Measurements from ENCODE around the gene FAF1. TPM values are rescaled to one million over a fixed set of nuclear protein-coding genes. Genes with fewer than 3 reads are reported as not detected.
"Not testable (repeated sequence)": the region's sequence is repeated elsewhere in the genome, so short reads cannot be mapped to it uniquely, and the experiment has no call there.

The FAF1 gene
- total RNA-seq, 2 experiments from 2014 or later: 43.5 to 44.0 TPM

DNA sequence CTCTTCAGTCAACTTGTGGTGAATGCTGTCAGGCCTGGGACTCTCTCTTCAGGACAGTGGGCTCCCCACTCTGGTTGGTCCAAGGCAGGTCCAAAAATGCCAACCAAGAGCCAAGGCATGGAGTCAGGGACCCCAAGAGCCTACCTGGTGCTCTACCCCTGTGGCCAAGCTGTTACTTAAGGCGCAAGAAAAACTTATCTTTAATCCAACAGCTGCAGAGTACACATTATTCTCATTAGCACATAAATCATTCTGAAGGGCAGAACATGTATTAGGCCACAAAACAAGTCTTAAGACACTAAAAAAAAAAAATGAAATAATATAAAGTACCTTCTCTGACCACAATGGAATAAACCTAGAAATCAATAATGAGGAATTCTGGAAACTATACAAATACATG is 65.7 kb downstream of the FAF1 start:
- CTCF ChIA-PET: interaction anchor here (0.7 kb wide), 1 partner anchor 1069 kb away, joined by 4 read pairs; no protein-coding TSS in a partner anchor
- H3K27me3 ChIP-seq (ENCODE audit: control insufficient read depth in 1 of 2, insufficient read depth in 2 of 2, low read length in 2 of 2): no peaks in the 10 kb centered on the region
- Mint-ChIP-seq H3K27ac (no peak overlapping the region), H3K4me3 (no peak overlapping the region), H3K4me1 (ENCODE audit: low read depth) (peaks cover 41% of the 10 kb centered on the region), H3K36me3 (ENCODE audit: low read depth) (peaks cover 25% of the 10 kb centered on the region), H3K27me3 (no peaks in the 10 kb centered on the region), H3K9me3 (peaks cover 6% of the 10 kb centered on the region)
- TF ChIP-seq, protein P1, sequence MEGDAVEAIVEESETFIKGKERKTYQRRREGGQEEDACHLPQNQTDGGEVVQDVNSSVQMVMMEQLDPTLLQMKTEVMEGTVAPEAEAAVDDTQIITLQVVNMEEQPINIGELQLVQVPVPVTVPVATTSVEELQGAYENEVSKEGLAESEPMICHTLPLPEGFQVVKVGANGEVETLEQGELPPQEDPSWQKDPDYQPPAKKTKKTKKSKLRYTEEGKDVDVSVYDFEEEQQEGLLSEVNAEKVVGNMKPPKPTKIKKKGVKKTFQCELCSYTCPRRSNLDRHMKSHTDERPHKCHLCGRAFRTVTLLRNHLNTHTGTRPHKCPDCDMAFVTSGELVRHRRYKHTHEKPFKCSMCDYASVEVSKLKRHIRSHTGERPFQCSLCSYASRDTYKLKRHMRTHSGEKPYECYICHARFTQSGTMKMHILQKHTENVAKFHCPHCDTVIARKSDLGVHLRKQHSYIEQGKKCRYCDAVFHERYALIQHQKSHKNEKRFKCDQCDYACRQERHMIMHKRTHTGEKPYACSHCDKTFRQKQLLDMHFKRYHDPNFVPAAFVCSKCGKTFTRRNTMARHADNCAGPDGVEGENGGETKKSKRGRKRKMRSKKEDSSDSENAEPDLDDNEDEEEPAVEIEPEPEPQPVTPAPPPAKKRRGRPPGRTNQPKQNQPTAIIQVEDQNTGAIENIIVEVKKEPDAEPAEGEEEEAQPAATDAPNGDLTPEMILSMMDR (IDR thresholded peaks at IDR 0.05): no peak
- H3K9me3 ChIP-seq (ENCODE audit: control insufficient read depth in 1 of 2, insufficient read depth in 1 of 2, low read length in 2 of 2): peaks cover 0 to 4% of the 10 kb centered on the region in 2 experiments
- POLR2A ChIA-PET: no interaction called here
- H3K36me3 ChIP-seq (ENCODE audit: insufficient read depth, low read length): no peaks in the 10 kb centered on the region
- DNase-seq (no peak), ATAC-seq (ENCODE audit: poor library complexity) (no peak)
- intact Hi-C loops (cut with DNase I, micrococcal nuclease): no loop called here
- H3K4me1 ChIP-seq (ENCODE audit: insufficient read depth, low read length): no peaks in the 10 kb centered on the region
- H3K4me3 ChIP-seq (ENCODE audit: low read length): no peak overlapping the region
- H3K27ac ChIP-seq (ENCODE audit: low read depth in 1 of 2, low read length in 2 of 2): no peak overlapping the region

DNA sequence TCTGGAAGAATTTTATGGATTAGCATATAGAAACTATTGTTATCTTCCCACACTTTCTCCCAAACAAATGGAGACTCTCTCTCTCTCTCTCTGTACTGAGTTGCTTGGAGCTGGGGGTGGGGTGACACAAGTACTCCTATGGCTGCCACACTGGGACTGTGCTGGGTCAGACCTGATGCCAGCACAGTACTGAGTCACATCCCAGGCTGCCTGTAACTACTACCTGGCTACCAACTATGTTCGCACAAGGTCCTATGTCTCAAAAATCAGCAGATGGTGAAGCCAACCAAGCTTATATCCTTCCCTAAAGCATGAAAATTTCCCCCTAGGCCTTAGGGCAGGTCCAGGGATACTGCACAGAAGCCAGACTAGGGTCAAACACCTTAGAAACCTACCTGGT is 66.6 kb downstream of the FAF1 start:
- Mint-ChIP-seq H3K27ac (no peak overlapping the region), H3K27me3 (no peaks in the 10 kb centered on the region), H3K4me1 (ENCODE audit: low read depth) (peaks cover 41% of the 10 kb centered on the region), H3K4me3 (no peak overlapping the region), H3K36me3 (ENCODE audit: low read depth) (peaks cover 25% of the 10 kb centered on the region), H3K9me3 (peaks cover 6% of the 10 kb centered on the region)
- Histone ChIP-seq H3K36me3 (ENCODE audit: insufficient read depth, low read length) (no peaks in the 10 kb centered on the region), H3K27me3 (ENCODE audit: control insufficient read depth in 1 of 2, insufficient read depth in 2 of 2, low read length in 2 of 2) (no peaks in the 10 kb centered on the region), H3K27ac (ENCODE audit: low read depth in 1 of 2, low read length in 2 of 2) (no peak overlapping the region), H3K4me3 (ENCODE audit: low read length) (no peak overlapping the region), H3K9me3 (ENCODE audit: control insufficient read depth in 1 of 2, insufficient read depth in 1 of 2, low read length in 2 of 2) (peaks cover 0 to 4% of the 10 kb centered on the region in 2 experiments), H3K4me1 (ENCODE audit: insufficient read depth, low read length) (no peaks in the 10 kb centered on the region)
- CTCF ChIA-PET: no interaction called here
- DNase-seq: no peak
- TF ChIP-seq, protein P1 (IDR thresholded peaks at IDR 0.05): no peak
- POLR2A ChIA-PET: no interaction called here
- ATAC-seq (ENCODE audit: poor library complexity): no peak
- intact Hi-C loops (cut with DNase I, micrococcal nuclease): no loop called here

DNA sequence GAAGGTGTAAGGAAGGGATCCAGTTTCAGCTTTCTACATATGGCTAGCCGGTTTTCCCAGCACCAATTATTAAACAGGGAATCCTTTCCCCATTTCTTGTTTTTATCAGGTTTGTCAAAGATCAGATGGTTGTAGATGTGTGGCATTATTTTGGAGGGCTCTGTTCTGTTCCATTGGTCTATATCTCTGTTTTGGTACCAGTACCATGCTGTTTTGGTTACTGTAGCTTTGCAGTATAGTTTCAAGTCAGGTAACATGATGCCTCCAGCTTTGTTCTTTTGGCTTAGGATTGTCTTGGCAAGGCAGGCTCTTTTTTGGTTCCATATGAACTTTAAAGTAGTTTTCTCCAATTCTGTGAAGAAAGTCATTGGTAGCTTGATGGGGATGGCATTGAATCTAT is 72.5 kb downstream of the FAF1 start:
- DNase-seq, POLR2A ChIA-PET: not testable (repeated sequence)

DNA sequence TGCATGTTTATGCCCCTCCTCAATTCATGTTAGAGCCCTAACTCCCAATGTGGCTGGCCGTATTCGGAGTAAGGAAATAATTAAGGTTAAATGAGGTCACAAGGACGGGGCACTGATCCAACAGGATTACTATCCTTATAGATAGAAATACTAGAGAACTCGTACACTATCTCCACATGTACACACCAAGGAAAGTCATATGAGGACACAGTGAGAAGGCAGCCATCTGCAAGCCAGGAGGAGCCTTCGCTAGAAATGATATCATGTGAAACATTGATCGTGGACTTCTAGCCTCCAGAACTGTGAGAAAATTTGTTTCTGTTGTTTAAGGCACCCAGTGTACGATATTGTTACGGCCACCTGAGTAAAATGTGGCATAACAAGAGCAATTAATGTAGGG is 79.7 kb downstream of the FAF1 start:
- Mint-ChIP-seq H3K9me3 (no peaks in the 10 kb centered on the region), H3K4me3 (no peak overlapping the region), H3K4me1 (ENCODE audit: low read depth) (peaks cover 29% of the 10 kb centered on the region), H3K36me3 (ENCODE audit: low read depth) (peaks cover 7% of the 10 kb centered on the region), H3K27me3 (no peaks in the 10 kb centered on the region), H3K27ac (no peak overlapping the region)
- no peak overlapping the region for H3K4me3 ChIP-seq (ENCODE audit: low read length)
- no peaks in the 10 kb centered on the region for H3K27me3 ChIP-seq (ENCODE audit: control insufficient read depth in 1 of 2, insufficient read depth in 2 of 2, low read length in 2 of 2)
- TF ChIP-seq, protein P1 (IDR thresholded peaks at IDR 0.05): no peak
- DNase-seq (no peak), ATAC-seq (ENCODE audit: poor library complexity) (no peak)
- no peak overlapping the region for H3K27ac ChIP-seq (ENCODE audit: low read depth in 1 of 2, low read length in 2 of 2)
- ChIA-PET POLR2A (no interaction called here), CTCF (no interaction called here)
- H3K36me3 ChIP-seq (ENCODE audit: insufficient read depth, low read length): no peaks in the 10 kb centered on the region
- H3K9me3 ChIP-seq (ENCODE audit: control insufficient read depth in 1 of 2, insufficient read depth in 1 of 2, low read length in 2 of 2): no peaks in the 10 kb centered on the region
- intact Hi-C loops (cut with DNase I, micrococcal nuclease): no loop called here
- H3K4me1 ChIP-seq (ENCODE audit: insufficient read depth, low read length): no peaks in the 10 kb centered on the region

More for the DNA sequence above, 72.5 kb downstream of the FAF1 start:
- H3K4me1 Mint-ChIP-seq (ENCODE audit: low read depth); H3K36me3 Mint-ChIP-seq (ENCODE audit: low read depth); ATAC-seq (ENCODE audit: poor library complexity); H3K27me3 ChIP-seq (ENCODE audit: control insufficient read depth in 1 of 2, insufficient read depth in 2 of 2, low read length in 2 of 2); H3K4me3 Mint-ChIP-seq; CTCF ChIA-PET; H3K36me3 ChIP-seq (ENCODE audit: insufficient read depth, low read length); H3K4me1 ChIP-seq (ENCODE audit: insufficient read depth, low read length); H3K9me3 ChIP-seq (ENCODE audit: control insufficient read depth in 1 of 2, insufficient read depth in 1 of 2, low read length in 2 of 2); intact Hi-C loops (cut with DNase I, micrococcal nuclease); H3K27me3 Mint-ChIP-seq; H3K27ac ChIP-seq (ENCODE audit: low read depth in 1 of 2, low read length in 2 of 2); H3K4me3 ChIP-seq (ENCODE audit: low read length); H3K27ac Mint-ChIP-seq; H3K9me3 Mint-ChIP-seq: not testable (repeated sequence)
